ENCODE measurements around the gene DPH7.
"Not testable (repeated sequence)": the region's sequence is repeated elsewhere in the genome, so short reads cannot be mapped to it uniquely, and the experiment has no call there.

Gene DPH7

DNA sequence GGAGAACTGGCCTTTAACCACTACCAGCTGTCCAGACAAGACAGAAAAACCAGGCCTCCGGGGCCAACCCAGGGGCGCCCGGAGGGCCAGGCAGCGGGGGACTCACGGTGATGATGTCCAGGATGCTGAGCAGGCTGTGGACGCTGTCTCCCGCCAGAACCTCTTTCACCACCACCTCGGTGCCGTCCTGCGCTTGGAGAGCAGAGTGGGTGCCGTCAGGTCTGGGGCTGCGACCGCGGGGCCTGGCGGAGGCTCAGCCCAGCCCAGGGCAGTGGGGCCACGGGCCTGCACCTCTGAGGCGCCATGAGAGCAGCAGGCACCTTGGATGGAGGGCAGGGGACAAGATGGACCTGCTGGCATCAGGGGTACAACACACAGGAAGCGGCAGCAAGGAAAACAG is 38.2 kb downstream of the DPH7 start:
- TF ChIP-seq TAF1 (IDR thresholded peaks at IDR 0.05; ENCODE audit: low read depth, low read length) (no peak), PAX5 (IDR thresholded peaks at IDR 0.05; ENCODE audit: insufficient read depth, low read length, severe bottlenecking) (no peak), SPI1 (IDR thresholded peaks at IDR 0.05; ENCODE audit: low read depth, low read length) (no peak), POLR2AphosphoS5 (IDR thresholded peaks at IDR 0.05; ENCODE audit: low read depth, low read length) (no peak), POLR2A (IDR thresholded peaks at IDR 0.05; ENCODE audit: low read depth, low read length) (no peak), POU2F2 (IDR thresholded peaks at IDR 0.05; ENCODE audit: low read depth, low read length) (no peak)
- FAIRE-seq (no peak), DNase-seq (ENCODE audit: insufficient read length, low spot score) (no peak)

DNA sequence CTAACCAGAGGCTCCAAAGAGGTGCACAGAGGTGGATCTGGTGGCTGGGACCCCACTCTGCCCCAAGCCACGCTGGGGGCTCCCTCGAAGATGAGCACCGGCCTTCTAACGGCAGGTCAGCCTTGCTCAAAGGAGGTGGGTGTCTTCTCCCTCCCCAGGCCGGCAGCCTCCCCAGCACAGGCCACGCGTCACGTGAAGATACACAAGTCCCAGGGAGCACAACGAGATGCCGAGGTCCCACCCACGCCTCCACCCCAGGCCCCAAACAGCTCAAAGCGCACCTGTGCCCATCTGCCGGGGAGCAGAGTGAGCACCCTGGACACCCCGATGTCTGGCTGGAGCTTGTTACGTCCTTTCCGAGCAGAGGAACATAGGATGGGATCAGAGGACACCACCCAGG is 40.7 kb downstream of the DPH7 start:
- FAIRE-seq (no peak), DNase-seq (ENCODE audit: insufficient read length, low spot score) (no peak)
- TF ChIP-seq POU2F2 (IDR thresholded peaks at IDR 0.05; ENCODE audit: low read depth, low read length): no peak
- no peak for TF ChIP-seq POLR2A (IDR thresholded peaks at IDR 0.05; ENCODE audit: low read depth, low read length)
- TF ChIP-seq SPI1 (IDR thresholded peaks at IDR 0.05; ENCODE audit: low read depth, low read length): no peak
- no peak for TF ChIP-seq POLR2AphosphoS5 (IDR thresholded peaks at IDR 0.05; ENCODE audit: low read depth, low read length)
- no peak for TF ChIP-seq TAF1 (IDR thresholded peaks at IDR 0.05; ENCODE audit: low read depth, low read length)
- TF ChIP-seq PAX5 (IDR thresholded peaks at IDR 0.05; ENCODE audit: insufficient read depth, low read length, severe bottlenecking): no peak

DNA sequence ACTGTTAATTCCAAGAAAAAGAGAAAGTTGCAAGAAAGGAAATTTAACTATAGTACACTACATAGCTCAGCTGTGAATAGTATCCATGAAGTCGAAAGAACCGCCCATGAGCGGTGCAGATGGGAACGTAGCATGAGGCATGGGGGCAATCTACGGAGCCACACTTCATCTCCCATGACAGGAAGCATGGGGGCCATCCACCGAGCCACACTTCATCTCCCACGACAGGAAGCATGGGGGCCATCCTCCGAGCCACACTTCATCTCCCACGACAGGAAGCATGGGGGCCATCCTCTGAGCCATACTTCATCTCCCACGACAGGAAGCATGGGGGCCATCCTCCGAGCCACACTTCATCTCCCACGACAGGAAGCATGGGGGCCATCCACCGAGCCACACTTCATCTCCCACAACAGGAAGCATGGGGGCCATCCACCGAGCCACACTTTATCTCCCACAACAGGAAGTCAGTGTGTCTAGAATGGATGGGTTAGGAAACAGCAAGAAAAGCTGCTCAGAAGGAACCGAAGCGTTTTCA is 42.1 kb downstream of the DPH7 start:
- DNase-seq (ENCODE audit: insufficient read length, low spot score): not testable (repeated sequence)
- peak; percentile 65 for FAIRE-seq

DNA sequence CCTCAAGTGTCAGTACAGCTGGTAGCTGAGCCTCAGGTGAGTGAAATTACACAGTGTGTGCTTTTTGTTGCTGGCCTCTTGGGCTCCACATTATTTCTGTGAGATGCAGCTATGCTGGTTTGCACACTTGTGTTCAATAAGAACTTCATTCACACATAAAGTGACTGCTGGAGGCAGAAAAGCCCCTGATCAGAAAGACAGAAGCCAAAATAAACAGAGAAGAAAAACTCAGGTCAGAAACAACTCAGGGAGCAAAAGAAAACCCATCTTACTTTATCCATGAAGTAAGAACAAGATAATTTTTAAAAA is 43.7 kb downstream of the DPH7 start:
- no peak for FAIRE-seq
- TF ChIP-seq POLR2A (IDR thresholded peaks at IDR 0.05; ENCODE audit: low read depth, low read length): no peak
- TF ChIP-seq SPI1 (IDR thresholded peaks at IDR 0.05; ENCODE audit: low read depth, low read length): no peak

DNA sequence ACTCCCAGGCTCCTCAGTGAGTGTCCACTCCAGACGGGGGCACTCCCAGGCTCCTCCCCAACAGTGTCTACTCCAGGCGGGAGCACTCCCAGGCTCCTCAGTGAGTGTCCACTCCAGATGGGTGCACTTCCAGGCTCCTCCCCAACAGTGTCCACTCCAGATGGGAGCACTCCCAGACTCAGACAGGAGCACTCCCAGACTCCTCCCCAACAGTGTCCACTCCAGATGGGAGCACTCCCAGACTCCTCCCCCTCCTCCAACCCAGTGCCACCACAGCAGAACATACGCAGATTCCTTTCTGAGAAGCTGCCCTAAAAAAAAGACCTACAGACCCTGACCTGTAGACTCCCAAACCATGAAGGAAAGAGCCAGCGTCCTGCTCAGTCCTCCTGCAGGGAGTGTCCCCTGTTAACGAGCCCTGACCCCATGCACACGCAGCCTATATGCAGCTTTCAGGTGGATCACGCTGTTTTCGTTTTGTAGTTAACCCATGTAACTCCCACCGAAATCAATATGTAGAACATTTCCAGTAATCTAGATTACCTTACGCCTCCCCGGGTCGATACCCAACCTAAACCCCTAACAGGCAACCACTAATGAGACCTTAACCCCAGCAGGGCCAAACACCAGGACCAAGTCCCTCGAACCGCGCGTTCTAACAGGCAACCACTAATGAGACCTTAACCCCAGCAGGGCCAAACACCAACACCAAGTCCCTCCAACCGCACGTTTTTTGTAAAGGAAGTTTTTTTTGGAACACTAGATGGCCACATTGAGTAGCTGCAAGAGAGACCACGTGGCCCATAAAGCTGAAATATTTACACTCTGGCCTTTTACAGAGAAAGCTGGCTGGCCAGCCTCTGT is 44.2 kb downstream of the DPH7 start:
- peak; percentile 31 for FAIRE-seq
- TF ChIP-seq POLR2A (IDR thresholded peaks at IDR 0.05; ENCODE audit: low read depth, low read length) (no peak), SPI1 (IDR thresholded peaks at IDR 0.05; ENCODE audit: low read depth, low read length) (no peak), TAF1 (IDR thresholded peaks at IDR 0.05; ENCODE audit: low read depth, low read length) (no peak), POLR2AphosphoS5 (IDR thresholded peaks at IDR 0.05; ENCODE audit: low read depth, low read length) (no peak), PAX5 (IDR thresholded peaks at IDR 0.05; ENCODE audit: insufficient read depth, low read length, severe bottlenecking) (no peak), POU2F2 (IDR thresholded peaks at IDR 0.05; ENCODE audit: low read depth, low read length) (no peak)

More for the DNA sequence above, 43.7 kb downstream of the DPH7 start:
- no peak for DNase-seq (ENCODE audit: insufficient read length, low spot score)

DNA sequence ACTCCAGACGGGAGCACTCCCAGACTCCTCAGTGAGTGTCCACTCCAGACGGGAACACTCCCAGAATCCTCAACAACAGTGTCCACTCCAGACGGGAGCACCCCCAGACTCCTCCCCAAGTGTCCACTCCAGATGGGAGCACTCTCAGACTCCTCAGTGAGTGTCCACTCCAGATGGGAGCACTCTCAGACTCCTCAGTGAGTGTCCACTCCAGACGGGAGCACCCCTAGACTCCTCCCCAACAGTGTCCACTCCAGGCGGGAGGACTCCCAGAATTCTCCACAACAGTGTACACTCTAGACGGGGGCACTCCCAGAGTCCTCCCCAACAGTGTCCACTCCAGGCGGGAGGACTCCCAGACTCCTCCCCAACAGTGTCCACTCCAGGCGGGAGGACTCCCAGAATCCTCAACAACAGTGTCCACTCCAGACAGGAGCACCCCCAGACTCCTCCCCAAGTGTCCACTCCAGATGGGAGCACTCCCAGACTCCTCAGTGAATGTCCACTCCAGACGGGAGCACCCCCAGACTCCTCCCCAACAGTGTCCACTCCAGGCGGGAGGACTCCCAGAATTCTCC is 45.7 kb downstream of the DPH7 start:
- FAIRE-seq: not testable (repeated sequence)

More for the DNA sequence above, 44.2 kb downstream of the DPH7 start:
- no peak for DNase-seq (ENCODE audit: insufficient read length, low spot score)

DNA sequence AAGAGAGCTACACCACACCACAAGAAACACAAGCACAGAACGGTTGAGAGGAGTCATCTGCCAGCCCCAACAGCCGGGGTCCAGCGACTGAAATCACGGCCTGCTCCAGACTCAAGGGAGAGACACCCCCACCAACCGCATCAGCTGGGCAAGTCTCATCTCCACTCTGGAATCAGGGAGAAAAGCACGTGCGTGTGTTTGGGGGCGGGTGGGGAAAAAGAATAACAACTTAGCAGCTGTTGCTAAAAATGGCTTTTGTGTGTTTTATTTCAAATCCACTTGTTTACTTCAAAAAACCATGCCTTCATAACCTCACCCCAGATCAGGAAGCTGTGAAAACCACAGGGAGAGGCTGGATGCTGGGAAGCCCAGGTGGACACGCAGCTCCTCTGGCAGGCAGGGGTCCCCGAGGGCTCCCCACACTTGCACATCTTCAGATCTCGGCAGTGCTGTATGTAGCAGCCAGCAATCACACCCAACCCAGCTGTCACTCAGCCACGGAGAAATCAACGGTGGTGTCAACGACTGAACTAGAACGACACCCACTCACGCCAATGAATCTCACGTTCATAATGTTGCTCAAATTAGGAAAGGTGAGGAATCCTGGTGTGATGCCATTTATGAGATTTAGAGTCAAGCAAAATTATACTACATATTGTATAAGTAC is 47.5 kb downstream of the DPH7 start:
- FAIRE-seq (no peak), DNase-seq (ENCODE audit: insufficient read length, low spot score) (no peak)
- TF ChIP-seq POLR2A (IDR thresholded peaks at IDR 0.05; ENCODE audit: low read depth, low read length) (no peak), SPI1 (IDR thresholded peaks at IDR 0.05; ENCODE audit: low read depth, low read length) (no peak), TAF1 (IDR thresholded peaks at IDR 0.05; ENCODE audit: low read depth, low read length) (no peak), POLR2AphosphoS5 (IDR thresholded peaks at IDR 0.05; ENCODE audit: low read depth, low read length) (no peak), PAX5 (IDR thresholded peaks at IDR 0.05; ENCODE audit: insufficient read depth, low read length, severe bottlenecking) (no peak), POU2F2 (IDR thresholded peaks at IDR 0.05; ENCODE audit: low read depth, low read length) (no peak)

More for the DNA sequence above, 45.7 kb downstream of the DPH7 start:
- not testable (repeated sequence) for DNase-seq (ENCODE audit: insufficient read length, low spot score)

DNA sequence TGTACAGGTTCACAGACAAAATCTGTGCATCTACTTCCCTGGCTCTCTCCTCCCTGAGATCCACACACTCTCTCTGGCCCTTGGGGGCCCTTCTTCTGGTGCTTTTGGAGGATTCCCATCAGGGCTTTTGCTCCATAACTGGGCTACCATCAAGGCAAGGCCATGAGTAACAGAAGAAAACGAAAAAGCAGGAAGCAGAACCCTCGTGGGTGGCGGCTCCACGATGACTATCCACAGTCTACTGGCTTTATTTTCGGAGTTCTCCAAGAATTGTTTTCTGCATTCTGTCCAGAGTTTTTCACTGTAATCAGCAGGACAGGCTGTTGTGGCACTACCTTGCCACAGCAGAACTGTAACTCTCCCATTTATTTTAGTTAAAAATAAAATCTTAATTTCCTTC is 48.4 kb downstream of the DPH7 start:
- DNase-seq (ENCODE audit: insufficient read length, low spot score) (no peak), FAIRE-seq (no peak)
- TF ChIP-seq POLR2AphosphoS5 (IDR thresholded peaks at IDR 0.05; ENCODE audit: low read depth, low read length) (no peak), SPI1 (IDR thresholded peaks at IDR 0.05; ENCODE audit: low read depth, low read length) (no peak), PAX5 (IDR thresholded peaks at IDR 0.05; ENCODE audit: insufficient read depth, low read length, severe bottlenecking) (no peak), POLR2A (IDR thresholded peaks at IDR 0.05; ENCODE audit: low read depth, low read length) (no peak), TAF1 (IDR thresholded peaks at IDR 0.05; ENCODE audit: low read depth, low read length) (no peak)

DNA sequence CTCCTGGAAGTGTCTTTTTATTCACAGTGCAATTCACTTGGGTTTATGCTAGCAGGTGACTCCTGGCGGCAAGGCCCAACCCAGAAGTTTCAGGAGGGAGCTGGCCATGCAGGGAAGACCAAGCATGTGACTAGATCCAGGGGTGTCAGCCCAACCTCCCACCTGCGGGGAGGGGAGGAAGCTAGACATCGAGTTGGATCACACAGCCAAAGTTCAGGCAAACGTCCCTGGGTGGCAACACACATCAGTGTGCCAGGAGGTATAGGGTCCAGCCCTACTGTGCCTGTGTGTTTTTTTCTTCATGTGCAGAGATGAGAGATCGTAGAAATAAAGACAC is 53.8 kb downstream of the DPH7 start:
- FAIRE-seq: no peak

More for the DNA sequence above, 53.8 kb downstream of the DPH7 start:
- TF ChIP-seq PAX5 (IDR thresholded peaks at IDR 0.05; ENCODE audit: insufficient read depth, low read length, severe bottlenecking) (no peak), POLR2AphosphoS5 (IDR thresholded peaks at IDR 0.05; ENCODE audit: low read depth, low read length) (no peak), POU2F2 (IDR thresholded peaks at IDR 0.05; ENCODE audit: low read depth, low read length) (no peak), SPI1 (IDR thresholded peaks at IDR 0.05; ENCODE audit: low read depth, low read length) (no peak), POLR2A (IDR thresholded peaks at IDR 0.05; ENCODE audit: low read depth, low read length) (no peak), TAF1 (IDR thresholded peaks at IDR 0.05; ENCODE audit: low read depth, low read length) (no peak)
- no peak for DNase-seq (ENCODE audit: insufficient read length, low spot score)
